ENCODE data around the gene ST3GAL3. TPM values are rescaled to one million over a fixed set of nuclear protein-coding genes. Genes with fewer than 3 reads are reported as not detected.

Gene ST3GAL3
- total RNA-seq, 2 donors from 2014 or later = 7.1 to 10.7 TPM

GRCh38 chr1:43881415-43881814 lies 174.1 kb downstream of the ST3GAL3 start:
- ATAC-seq (no peak), DNase-seq (no peak)
- intact Hi-C loops (cut with DNase I, micrococcal nuclease) = no loop called here

- intact Hi-C loops (cut with DNase I, micrococcal nuclease) = no loop called here
- DNase-seq (no peak), ATAC-seq (no peak)
Measured at GRCh38 chr1:43882763-43883162, 175.4 kb downstream of the ST3GAL3 start.

- DNase-seq = peak; percentile 36 to 59
- ATAC-seq = peak; percentile 74
Measured at GRCh38 chr1:43883321-43883720, 176.0 kb downstream of the ST3GAL3 start.

GRCh38 chr1:43885279-43885801 lies 178.0 kb downstream of the ST3GAL3 start:
- DNase-seq (peak; percentile 46 to 49), ATAC-seq (peak; percentile 76)
- intact Hi-C loops (cut with DNase I, micrococcal nuclease) = no loop called here

More at GRCh38 chr1:43883321-43883720, 176.0 kb downstream of the ST3GAL3 start:
- intact Hi-C loops (cut with DNase I, micrococcal nuclease) = no loop called here

- no peak for DNase-seq
- intact Hi-C loops (cut with DNase I, micrococcal nuclease) = no loop called here
- no peak for ATAC-seq
Measured at GRCh38 chr1:43887748-43888147, 180.4 kb downstream of the ST3GAL3 start.

- intact Hi-C loops (cut with DNase I, micrococcal nuclease) = no loop called here
- ATAC-seq = no peak
- no peak for DNase-seq
Measured at GRCh38 chr1:43890815-43891214, 183.5 kb downstream of the ST3GAL3 start.

- ATAC-seq (no peak), DNase-seq (no peak)
- intact Hi-C loops (cut with DNase I, micrococcal nuclease) = no loop called here
Measured at GRCh38 chr1:43893006-43893405, 185.7 kb downstream of the ST3GAL3 start.

- intact Hi-C loops (cut with DNase I, micrococcal nuclease) = no loop called here
- DNase-seq (peak in 1 of 2 donors; percentile 19), ATAC-seq (no peak)
Measured at GRCh38 chr1:43898981-43899380, 191.6 kb downstream of the ST3GAL3 start.

- ATAC-seq = no peak
- intact Hi-C loops (cut with DNase I, micrococcal nuclease) = no loop called here
Measured at GRCh38 chr1:43900386-43900785, 193.1 kb downstream of the ST3GAL3 start.

GRCh38 chr1:43901196-43901961 lies 194.0 kb downstream of the ST3GAL3 start:
- DNase-seq (peak in 1 of 2 donors; percentile 9), ATAC-seq (no peak)
- intact Hi-C loops (cut with DNase I, micrococcal nuclease) = no loop called here

More at GRCh38 chr1:43900386-43900785, 193.1 kb downstream of the ST3GAL3 start:
- DNase-seq = peak in 1 of 2 donors; percentile 9

- ATAC-seq (no peak), DNase-seq (peak in 1 of 2 donors; percentile 6)
- intact Hi-C loops (cut with DNase I, micrococcal nuclease) = no loop called here
Measured at GRCh38 chr1:43902058-43902831, 194.9 kb downstream of the ST3GAL3 start.

GRCh38 chr1:43904660-43905551 lies 197.6 kb downstream of the ST3GAL3 start:
- ATAC-seq (no peak), DNase-seq (peak in 1 of 2 donors; percentile 8)
- intact Hi-C loops (cut with DNase I, micrococcal nuclease) = no loop called here

GRCh38 chr1:43908226-43908625 lies 200.9 kb downstream of the ST3GAL3 start:
- intact Hi-C loops (cut with DNase I, micrococcal nuclease) = no loop called here
- ATAC-seq = no peak

GRCh38 chr1:43908858-43909257 lies 201.5 kb downstream of the ST3GAL3 start:
- ATAC-seq (no peak), DNase-seq (peak in 1 of 2 donors; percentile 6)
- intact Hi-C loops (cut with DNase I, micrococcal nuclease) = no loop called here

More at GRCh38 chr1:43908226-43908625, 200.9 kb downstream of the ST3GAL3 start:
- DNase-seq = peak in 1 of 2 donors; percentile 2

GRCh38 chr1:43910343-43910742 lies 203.0 kb downstream of the ST3GAL3 start:
- no peak for ATAC-seq
- intact Hi-C loops (cut with DNase I, micrococcal nuclease) = no loop called here
- DNase-seq = peak in 1 of 2 donors; percentile 10

GRCh38 chr1:43912607-43913006 lies 205.3 kb downstream of the ST3GAL3 start:
- peak in 1 of 2 donors; percentile 31 for DNase-seq

GRCh38 chr1:43913051-43913501 lies 205.7 kb downstream of the ST3GAL3 start:
- DNase-seq (peak; percentile 56 to 61), ATAC-seq (peak; percentile 96)
- intact Hi-C loops (cut with DNase I, micrococcal nuclease) = no loop called here

More at GRCh38 chr1:43912607-43913006, 205.3 kb downstream of the ST3GAL3 start:
- intact Hi-C loops (cut with DNase I, micrococcal nuclease) = no loop called here
- peak; percentile 15 for ATAC-seq

- peak in 1 of 2 donors; percentile 15 for DNase-seq
- intact Hi-C loops (cut with DNase I, micrococcal nuclease) = no loop called here
- ATAC-seq = no peak
Measured at GRCh38 chr1:43913666-43914360, 206.5 kb downstream of the ST3GAL3 start.
